ENCODE results near the gene CUL2. TPM values are rescaled to one million over a fixed set of nuclear protein-coding genes. Genes with fewer than 3 reads are reported as not detected.

CUL2 gene
- total RNA-seq, 1 experiment from 2014 or later = 32.4 TPM

DNA sequence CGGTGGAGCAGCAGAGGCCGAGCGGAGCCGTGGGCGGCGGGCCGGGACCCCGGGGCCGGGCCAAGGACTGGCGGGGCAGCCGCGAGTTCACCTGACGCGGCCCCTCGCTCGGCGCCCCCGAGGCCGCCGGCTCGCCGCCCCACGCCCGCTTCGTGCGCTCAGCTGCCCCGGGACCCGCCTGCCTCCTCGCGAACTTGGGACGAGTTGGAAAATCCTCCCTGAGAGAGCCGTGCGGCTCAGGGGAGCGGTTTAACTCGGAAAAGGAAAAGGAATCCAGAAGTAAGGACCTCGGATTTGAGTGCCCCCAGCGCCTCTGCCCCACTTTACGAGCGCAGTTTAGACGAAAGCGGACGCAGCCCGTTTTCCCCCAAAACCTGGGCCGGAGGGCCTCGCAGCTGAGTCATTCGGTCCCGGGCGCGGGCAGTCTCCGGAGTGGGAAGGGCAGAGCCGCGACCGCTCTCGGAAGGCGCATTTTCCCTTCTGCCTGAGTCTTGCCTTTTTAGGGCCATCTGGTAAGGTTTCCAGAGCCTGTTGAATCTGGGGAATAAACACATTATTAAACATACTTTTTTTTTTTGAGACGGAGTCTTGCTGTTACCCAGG is 37.2 kb upstream of the CUL2 start:
- CTCF ChIA-PET = interaction anchor here (0.7 to 2.5 kb wide), 2 partner anchors 60 to 68 kb away, joined by 3 to 9 read pairs; no protein-coding TSS in a partner anchor
- no peak for DNase-seq (ENCODE audit: low read depth, low spot score)
- intact Hi-C loops (cut with micrococcal nuclease; ENCODE audit: unreplicated experiment) = loop anchor here (2.0 kb wide), 1 partner anchor 69 kb away; no protein-coding TSS in a partner anchor

DNA sequence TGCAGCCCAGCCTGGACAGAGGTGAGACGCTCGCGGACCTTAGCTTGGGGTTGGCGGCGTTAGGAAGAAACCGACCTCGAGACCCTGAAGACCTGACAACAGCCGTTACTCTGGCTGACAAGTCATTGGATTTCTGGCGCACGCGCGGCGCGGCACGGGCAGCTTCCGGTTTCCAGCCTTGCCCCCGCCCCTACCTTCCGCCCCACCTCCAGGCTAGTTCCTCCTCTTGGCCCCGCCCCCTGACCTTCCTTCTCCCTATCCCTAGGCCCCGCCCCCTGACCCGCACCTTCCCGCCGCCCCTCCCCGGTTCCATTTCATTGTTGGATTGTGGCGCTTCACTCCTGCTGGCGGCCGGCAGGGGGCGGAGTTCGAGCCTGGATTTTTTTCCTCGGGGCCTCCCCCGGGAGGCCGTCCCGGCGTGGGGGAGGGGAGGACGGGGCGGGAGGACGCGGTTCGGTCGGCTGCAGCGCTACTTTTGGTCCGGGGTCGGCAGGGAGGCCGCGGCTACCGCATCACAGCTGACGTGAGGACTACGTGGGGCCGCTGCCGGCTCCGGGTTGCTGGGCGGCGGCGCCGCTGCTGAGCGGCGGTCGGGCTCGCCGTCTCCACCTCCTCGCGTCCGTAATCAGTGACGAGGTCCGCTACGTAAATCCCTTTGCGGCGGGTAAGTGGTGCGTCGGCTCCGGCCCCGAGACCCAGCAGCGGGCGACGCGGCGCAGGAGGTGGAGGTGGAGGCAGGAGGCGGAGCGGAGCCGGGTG is 36.6 kb upstream of the CUL2 start, which contains the start of gene CREM:
CREM (plus strand) TSS at position 317 of the 759 bp plus-strand sequence. CDS start 10,990 bp downstream, outside the sequence.
- in situ Hi-C loops (cut with HindIII; ENCODE audit: low pct_unique_long_range_greater_than_20kb, low sequenced_read_pairs) = no loop called here
- CTCF ChIA-PET = interaction anchor here (0.6 to 2.5 kb wide), 4 partner anchors 8 to 69 kb away, joined by 3 to 9 read pairs (median 4); no protein-coding TSS in a partner anchor
- peak; percentile 67; the same call in 1 of the 2 replicates for TF ChIP-seq POLR2AphosphoS5 (IDR thresholded peaks at IDR 0.05; ENCODE audit: low read depth, low read length)
- TF ChIP-seq TCF7L2 (IDR thresholded peaks at IDR 0.05; ENCODE audit: low read depth, low read length) = no peak; the same call in 1 of the 2 replicates
- TF ChIP-seq, protein P1, sequence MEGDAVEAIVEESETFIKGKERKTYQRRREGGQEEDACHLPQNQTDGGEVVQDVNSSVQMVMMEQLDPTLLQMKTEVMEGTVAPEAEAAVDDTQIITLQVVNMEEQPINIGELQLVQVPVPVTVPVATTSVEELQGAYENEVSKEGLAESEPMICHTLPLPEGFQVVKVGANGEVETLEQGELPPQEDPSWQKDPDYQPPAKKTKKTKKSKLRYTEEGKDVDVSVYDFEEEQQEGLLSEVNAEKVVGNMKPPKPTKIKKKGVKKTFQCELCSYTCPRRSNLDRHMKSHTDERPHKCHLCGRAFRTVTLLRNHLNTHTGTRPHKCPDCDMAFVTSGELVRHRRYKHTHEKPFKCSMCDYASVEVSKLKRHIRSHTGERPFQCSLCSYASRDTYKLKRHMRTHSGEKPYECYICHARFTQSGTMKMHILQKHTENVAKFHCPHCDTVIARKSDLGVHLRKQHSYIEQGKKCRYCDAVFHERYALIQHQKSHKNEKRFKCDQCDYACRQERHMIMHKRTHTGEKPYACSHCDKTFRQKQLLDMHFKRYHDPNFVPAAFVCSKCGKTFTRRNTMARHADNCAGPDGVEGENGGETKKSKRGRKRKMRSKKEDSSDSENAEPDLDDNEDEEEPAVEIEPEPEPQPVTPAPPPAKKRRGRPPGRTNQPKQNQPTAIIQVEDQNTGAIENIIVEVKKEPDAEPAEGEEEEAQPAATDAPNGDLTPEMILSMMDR (IDR thresholded peaks at IDR 0.05) = peak; percentile 86
- TF ChIP-seq SIN3A (IDR thresholded peaks at IDR 0.05; ENCODE audit: borderline replicate concordance, insufficient read depth, low read depth, low read length) = no peak
- TF ChIP-seq, protein P2, sequence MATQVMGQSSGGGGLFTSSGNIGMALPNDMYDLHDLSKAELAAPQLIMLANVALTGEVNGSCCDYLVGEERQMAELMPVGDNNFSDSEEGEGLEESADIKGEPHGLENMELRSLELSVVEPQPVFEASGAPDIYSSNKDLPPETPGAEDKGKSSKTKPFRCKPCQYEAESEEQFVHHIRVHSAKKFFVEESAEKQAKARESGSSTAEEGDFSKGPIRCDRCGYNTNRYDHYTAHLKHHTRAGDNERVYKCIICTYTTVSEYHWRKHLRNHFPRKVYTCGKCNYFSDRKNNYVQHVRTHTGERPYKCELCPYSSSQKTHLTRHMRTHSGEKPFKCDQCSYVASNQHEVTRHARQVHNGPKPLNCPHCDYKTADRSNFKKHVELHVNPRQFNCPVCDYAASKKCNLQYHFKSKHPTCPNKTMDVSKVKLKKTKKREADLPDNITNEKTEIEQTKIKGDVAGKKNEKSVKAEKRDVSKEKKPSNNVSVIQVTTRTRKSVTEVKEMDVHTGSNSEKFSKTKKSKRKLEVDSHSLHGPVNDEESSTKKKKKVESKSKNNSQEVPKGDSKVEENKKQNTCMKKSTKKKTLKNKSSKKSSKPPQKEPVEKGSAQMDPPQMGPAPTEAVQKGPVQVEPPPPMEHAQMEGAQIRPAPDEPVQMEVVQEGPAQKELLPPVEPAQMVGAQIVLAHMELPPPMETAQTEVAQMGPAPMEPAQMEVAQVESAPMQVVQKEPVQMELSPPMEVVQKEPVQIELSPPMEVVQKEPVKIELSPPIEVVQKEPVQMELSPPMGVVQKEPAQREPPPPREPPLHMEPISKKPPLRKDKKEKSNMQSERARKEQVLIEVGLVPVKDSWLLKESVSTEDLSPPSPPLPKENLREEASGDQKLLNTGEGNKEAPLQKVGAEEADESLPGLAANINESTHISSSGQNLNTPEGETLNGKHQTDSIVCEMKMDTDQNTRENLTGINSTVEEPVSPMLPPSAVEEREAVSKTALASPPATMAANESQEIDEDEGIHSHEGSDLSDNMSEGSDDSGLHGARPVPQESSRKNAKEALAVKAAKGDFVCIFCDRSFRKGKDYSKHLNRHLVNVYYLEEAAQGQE (IDR thresholded peaks at IDR 0.05; ENCODE audit: insufficient read depth in 1 of 2, low read depth in 2 of 2, low read length in 1 of 2) = no peak

More for the DNA sequence above, 37.2 kb upstream of the CUL2 start:
- ATAC-seq = peak; percentile 23; the same call in 1 of the 2 replicates
- POLR2A ChIA-PET = interaction anchor here (0.7 to 1.4 kb wide), 2 partner anchors 68 kb away, joined by 5 to 6 read pairs; no protein-coding TSS in a partner anchor
- peak overlapping the region; percentile 89 for H3K27ac ChIP-seq (ENCODE audit: low read length)
- H3K9me3 ChIP-seq (ENCODE audit: control insufficient read depth, insufficient read depth, low read depth, low read length) = no peaks in the 10 kb centered on the region
- peak overlapping the region; percentile 89 to 91 for H3K4me3 ChIP-seq (ENCODE audit: low read depth in 2 of 2, low read length in 2 of 2)
- H3K36me3 ChIP-seq (ENCODE audit: control insufficient read depth, insufficient read depth, low read length) = peaks cover 3% of the 10 kb centered on the region; the same call in 1 of the 2 replicates
- no peaks in the 10 kb centered on the region for H3K27me3 ChIP-seq (ENCODE audit: control insufficient read depth, insufficient read depth, low read length)
- TSS peak; percentile 79 for BruUV-seq (replicated peaks)
- TF ChIP-seq, protein P1 (IDR thresholded peaks at IDR 0.05) = no peak
- no peak for TF ChIP-seq TCF7L2 (IDR thresholded peaks at IDR 0.05; ENCODE audit: low read depth, low read length)
- no peak for TF ChIP-seq SIN3A (IDR thresholded peaks at IDR 0.05; ENCODE audit: borderline replicate concordance, insufficient read depth, low read depth, low read length)
- TF ChIP-seq, protein P2 (IDR thresholded peaks at IDR 0.05; ENCODE audit: insufficient read depth in 1 of 2, low read depth in 2 of 2, low read length in 1 of 2) = no peak
- TF ChIP-seq POLR2AphosphoS5 (IDR thresholded peaks at IDR 0.05; ENCODE audit: low read depth, low read length) = no peak
- peaks cover 3% of the 10 kb centered on the region; the same call in 1 of the 2 replicates for H3K4me1 ChIP-seq (ENCODE audit: control insufficient read depth, insufficient read depth, low read length)
- in situ Hi-C loops (cut with HindIII; ENCODE audit: low pct_unique_long_range_greater_than_20kb, low sequenced_read_pairs) = no loop called here

More for the DNA sequence above, 36.6 kb upstream of the CUL2 start, which contains the start of gene CREM:
- H3K9me3 ChIP-seq (ENCODE audit: control insufficient read depth, insufficient read depth, low read depth, low read length) = no peaks in the 10 kb centered on the region
- intact Hi-C loops (cut with micrococcal nuclease; ENCODE audit: unreplicated experiment) = loop anchor here (2.0 kb wide), 1 partner anchor 70 kb away; no protein-coding TSS in a partner anchor
- POLR2A ChIA-PET = interaction anchor here (0.5 to 1.4 kb wide), 2 partner anchors 69 to 312 kb away, joined by 3 to 5 read pairs; no protein-coding TSS in a partner anchor
- H3K27me3 ChIP-seq (ENCODE audit: control insufficient read depth, insufficient read depth, low read length) = no peaks in the 10 kb centered on the region
- H3K36me3 ChIP-seq (ENCODE audit: control insufficient read depth, insufficient read depth, low read length) = peaks cover 3% of the 10 kb centered on the region; the same call in 1 of the 2 replicates
- peak within 1 kb of the TSS; percentile 91 for H3K27ac ChIP-seq (ENCODE audit: low read length)
- H3K4me3 ChIP-seq (ENCODE audit: low read depth in 2 of 2, low read length in 2 of 2) = peak within 1 kb of the TSS; percentile 89 to 91
- ATAC-seq = peak; percentile 95
- BruUV-seq (replicated peaks) = no TSS peak
- H3K4me1 ChIP-seq (ENCODE audit: control insufficient read depth, insufficient read depth, low read length) = peaks cover 3% of the 10 kb centered on the region; the same call in 1 of the 2 replicates
- DNase-seq (ENCODE audit: low read depth, low spot score) = peak; percentile 67
